Spleen (tissue), 7 donors: ENCODE measurements around the gene SLC43A1.

ENCODE experiments used
- CTCF ChIP-seq, 11 experiments: fragments of 200-600 bp in 7 of 11; fragments of 450-650 bp in 4 of 11; sonication (generic) in 4 of 11; IDR thresholded peaks in 8 of 11; conservative IDR thresholded peaks in 3 of 11; 1 replicate in 7 of 11; 2 replicates in 4 of 11; pipeline versions ENCODE4 v1.4.0 to v1.8.0; 2016 to 2021; ENCODE audit warnings: antibody characterized with exemption in 11 of 11, inconsistent platforms in 4 of 11, mild to moderate bottlenecking in 1 of 11
- POLR2A ChIP-seq, 3 donors: fragments of 450-650 bp; IDR thresholded peaks; one replicate each; pipeline ENCODE4 v1.5.1; 2017; ENCODE audit warnings: antibody characterized with exemption in 3 of 3, mild to moderate bottlenecking in 1 of 3
- POLR2AphosphoS5 ChIP-seq, 3 donors: sonication (generic); formaldehyde crosslinking; IDR thresholded peaks; one replicate each; pipeline ENCODE4 v1.5.1; 2017; ENCODE audit warnings: antibody characterized with exemption in 3 of 3
- donor health status: DM: no; HTN: no; CAD: no; lungs with moderate emphysema.
- donor health status: DM: no; HTN: no; CAD: no.
- donor health status: DM: no; HTN: no; CAD: no.

GRCh38 chr11:57479021-57479663 is 36.4 kb downstream of the SLC43A1 start:
- TF ChIP-seq POLR2A (IDR thresholded peaks at IDR 0.05) (no peak), CTCF (IDR thresholded peaks at IDR 0.05 in 8 of 11, conservative IDR thresholded peaks at IDR 0.05 in 3 of 11) (no peak), POLR2AphosphoS5 (IDR thresholded peaks at IDR 0.05) (no peak)
